Measurements from ENCODE around the gene USE1. TPM values are rescaled to one million over a fixed set of nuclear protein-coding genes. Genes with fewer than 3 reads are reported as not detected.

Gene USE1
- total and polyA plus RNA-seq, 9 of the 15 experiments (the other 6 are each of a cell fraction or from before 2014, with no cell fraction given), result 17.3 to 52.4 (median 34.0) TPM

DNA sequence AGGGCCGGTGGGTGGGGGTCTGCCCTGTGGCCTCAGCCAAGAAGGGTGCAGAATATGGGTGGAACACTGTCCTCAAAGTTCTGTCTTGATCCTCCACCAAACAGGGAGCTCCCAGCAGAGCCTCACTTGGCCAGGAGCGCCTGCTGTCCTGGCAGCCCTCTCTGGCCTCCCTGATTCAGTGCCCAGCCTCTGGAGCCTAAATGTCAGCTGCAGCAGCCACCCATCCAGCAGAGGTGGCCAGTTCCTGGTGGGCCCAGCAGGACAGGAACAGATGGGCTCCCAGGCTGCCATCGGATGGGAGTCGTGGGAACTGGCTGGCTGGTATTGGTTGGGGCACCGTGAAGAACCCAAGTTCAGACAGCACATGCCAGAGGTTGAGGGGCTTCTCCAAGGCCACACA lies 1.8 kb upstream of the USE1 start:
- Histone ChIP-seq H3K79me2 (ENCODE audit: control insufficient read depth, insufficient read depth, low read length) (peaks cover 9% of the 10 kb centered on the region), H3K27me3 (ENCODE audit: control insufficient read depth in 2 of 2, insufficient read depth in 2 of 2, low read length in 2 of 2) (no peaks in the 10 kb centered on the region), H2AFZ (ENCODE audit: low read depth, low read length) (no peak overlapping the region), H3K9ac (ENCODE audit: insufficient read depth in 1 of 2, low read depth in 2 of 2, low read length in 2 of 2) (peak overlapping the region in 1 of 2 experiments; percentile 50; a peak in 2 of 4 replicates), H3K9me1 (ENCODE audit: control insufficient read depth, insufficient read depth, low read length) (peaks cover 3% of the 10 kb centered on the region), H3K4me1 (replicated peaks in 1 of 2; ENCODE audit: control insufficient read depth in 2 of 2, insufficient read depth in 2 of 2, low read length in 2 of 2) (peaks cover 16 to 34% of the 10 kb centered on the region in 2 experiments), H3K4me3 (no peak overlapping the region), H3K27ac (ENCODE audit: extremely low read depth, low read depth, low read length) (no peak overlapping the region), H3K4me2 (ENCODE audit: insufficient read depth, low read length) (no peak overlapping the region), H3K9me3 (replicated peaks; ENCODE audit: control insufficient read depth, insufficient read depth, low read depth, low read length) (no peaks in the 10 kb centered on the region), H4K20me1 (replicated peaks; ENCODE audit: control insufficient read depth, insufficient read depth, low read length) (0 out of 2 replicates have a peak, but pooled peaks cover 7% of the 10 kb centered on the region), H3K36me3 (ENCODE audit: control insufficient read depth, insufficient read depth, low read length) (peaks cover 48% of the 10 kb centered on the region; the same call in 2 of the 3 replicates)
- TF ChIP-seq MBD2 (IDR thresholded peaks at IDR 0.05; ENCODE audit: borderline replicate concordance, low read depth) (0 out of 2 replicates have a peak, but pooled peaks have one; percentile 20), ZBTB7A (IDR thresholded peaks at IDR 0.05; ENCODE audit: borderline replicate concordance, control insufficient read depth, low read depth, low read length) (no peak), MYNN (IDR thresholded peaks at IDR 0.05) (0 out of 2 replicates have a peak, but pooled peaks have one; percentile 18), MYNN (CRISPR knock-in tag; IDR thresholded peaks at IDR 0.05) (no peak), RBFOX2 (IDR thresholded peaks at IDR 0.05; ENCODE audit: low read depth, low read length) (peak; percentile 17; the same call in 1 of the 2 replicates), U2AF2 (optimal IDR thresholded peaks at IDR 0.05; ENCODE audit: low read depth, low read length) (no peak), POLR2G (IDR thresholded peaks at IDR 0.05; ENCODE audit: low read depth, low read length) (peak; percentile 44)
- DNase-seq (ENCODE audit: extremely low read depth in 1 of 4, low spot score in 3 of 4) (no peak), FAIRE-seq (no peak), ATAC-seq (no peak)
- BruUV-seq (replicated peaks), result no TSS peak
- CTCF ChIA-PET (ENCODE audit: low intra/inter-chr PET ratio), result no interaction called here
- in situ Hi-C loops (cut with MboI) (no loop called here), intact Hi-C loops (cut with micrococcal nuclease) (no loop called here)
- WGBS (ENCODE audit: insufficient coverage, low coverage, missing lambda C conversion rate), result 86% methylated on average over 5 of the region's 5 CpGs
- POLR2A ChIA-PET, result no interaction called here

Measured in K562 (cell line).